ENCODE measurements around the gene ATP10A. TPM values are rescaled to one million over a fixed set of nuclear protein-coding genes. Genes with fewer than 3 reads are reported as not detected.

The ATP10A gene
- polyA plus RNA-seq, 3 donors: 0.71 to 3.9 (median 0.92) TPM

GRCh38 chr15:25736461-25736860 lies 126.7 kb downstream of the ATP10A start:
- H3K4me3 ChIP-seq (replicated peaks in 1 of 3; ENCODE audit: low read depth in 2 of 3, low read length in 3 of 3): no peak overlapping the region
- no peaks in the 10 kb centered on the region for H4K20me1 ChIP-seq (ENCODE audit: insufficient read depth, low read length)
- H3K4me1 Mint-ChIP-seq: peaks cover 28% of the 10 kb centered on the region
- no peak overlapping the region for H3K4me2 ChIP-seq (replicated peaks; ENCODE audit: extremely low read depth, low read length, poor library complexity, severe bottlenecking)
- no peaks in the 10 kb centered on the region for H3K27me3 ChIP-seq (ENCODE audit: control insufficient read depth in 2 of 2, insufficient read depth in 2 of 2, low read length in 2 of 2)
- no peak overlapping the region for H3K27ac ChIP-seq (ENCODE audit: low read depth in 1 of 2, low read length in 2 of 2)
- peaks cover 0 to 10% (median 7%) of the 10 kb centered on the region in 3 donors for H3K27me3 Mint-ChIP-seq (ENCODE audit: low read depth in 3 of 3)
- H3K36me3 Mint-ChIP-seq: peaks cover 2 to 7% of the 10 kb centered on the region in 2 donors
- no CpG with 5 or more reads among the region's 3 CpGs for WGBS (ENCODE audit: insufficient coverage)
- intact Hi-C loops (cut with micrococcal nuclease): no loop called here
- no peak overlapping the region for H3K4me3 Mint-ChIP-seq
- no peaks in the 10 kb centered on the region for H3K9me3 ChIP-seq (replicated peaks in 1 of 2; ENCODE audit: control insufficient read depth in 1 of 2, insufficient read depth in 1 of 2, low read length in 2 of 2)
- H3K9me3 Mint-ChIP-seq: no peaks in the 10 kb centered on the region
- no peak for TF ChIP-seq CTCF (IDR thresholded peaks at IDR 0.05)
- H3K36me3 ChIP-seq (replicated peaks in 1 of 2; ENCODE audit: control insufficient read depth in 1 of 2, insufficient read depth in 2 of 2, low read length in 2 of 2): peaks cover 0 to 9% of the 10 kb centered on the region in 2 donors
- no peak overlapping the region for H2AFZ ChIP-seq (ENCODE audit: insufficient read depth, low read depth, low read length, poor library complexity, severe bottlenecking)
- no peaks in the 10 kb centered on the region for H3K79me2 ChIP-seq (ENCODE audit: insufficient read depth, low read length)
- no peak overlapping the region for H3K9ac ChIP-seq (ENCODE audit: insufficient read depth, low read length, poor library complexity, severe bottlenecking)
- peaks cover 18 to 22% of the 10 kb centered on the region in 2 donors for H3K4me1 ChIP-seq (ENCODE audit: control insufficient read depth in 1 of 2, insufficient read depth in 2 of 2, low read length in 2 of 2)
- DNase-seq: no peak
- H3K27ac Mint-ChIP-seq: peak overlapping the region in 1 of 7 donors; percentile 23

GRCh38 chr15:25735550-25736384 lies 127.4 kb downstream of the ATP10A start:
- Histone ChIP-seq H3K4me2 (replicated peaks; ENCODE audit: extremely low read depth, low read length, poor library complexity, severe bottlenecking) (no peak overlapping the region), H3K9me3 (replicated peaks in 1 of 2; ENCODE audit: control insufficient read depth in 1 of 2, insufficient read depth in 1 of 2, low read length in 2 of 2) (no peaks in the 10 kb centered on the region), H3K4me3 (replicated peaks in 1 of 3; ENCODE audit: low read depth in 2 of 3, low read length in 3 of 3) (no peak overlapping the region), H3K9ac (ENCODE audit: insufficient read depth, low read length, poor library complexity, severe bottlenecking) (no peak overlapping the region), H4K20me1 (ENCODE audit: insufficient read depth, low read length) (no peaks in the 10 kb centered on the region), H3K27ac (ENCODE audit: low read depth in 1 of 2, low read length in 2 of 2) (no peak overlapping the region), H3K79me2 (ENCODE audit: insufficient read depth, low read length) (no peaks in the 10 kb centered on the region), H3K36me3 (replicated peaks in 1 of 2; ENCODE audit: control insufficient read depth in 1 of 2, insufficient read depth in 2 of 2, low read length in 2 of 2) (peaks cover 0 to 9% of the 10 kb centered on the region in 2 donors), H2AFZ (ENCODE audit: insufficient read depth, low read depth, low read length, poor library complexity, severe bottlenecking) (no peak overlapping the region), H3K4me1 (ENCODE audit: control insufficient read depth in 1 of 2, insufficient read depth in 2 of 2, low read length in 2 of 2) (peaks cover 11 to 15% of the 10 kb centered on the region in 2 donors), H3K27me3 (ENCODE audit: control insufficient read depth in 2 of 2, insufficient read depth in 2 of 2, low read length in 2 of 2) (no peaks in the 10 kb centered on the region)
- Mint-ChIP-seq H3K36me3 (peaks cover 2 to 7% of the 10 kb centered on the region in 2 donors), H3K9me3 (no peaks in the 10 kb centered on the region), H3K4me3 (no peak overlapping the region), H3K27me3 (ENCODE audit: low read depth in 3 of 3) (peaks cover 0 to 7% (median 6%) of the 10 kb centered on the region in 3 donors), H3K27ac (no peak overlapping the region), H3K4me1 (peaks cover 22% of the 10 kb centered on the region)
- 98% methylated on average over 20 of the region's 30 CpGs for WGBS (ENCODE audit: insufficient coverage)
- intact Hi-C loops (cut with micrococcal nuclease): no loop called here
- no peak for DNase-seq
- TF ChIP-seq CTCF (IDR thresholded peaks at IDR 0.05): no peak

All from CD14-positive monocyte (primary cell).